Heart right ventricle (tissue), 16 donors: Measurements from ENCODE around the gene MSH5. TPM values are rescaled to one million over a fixed set of nuclear protein-coding genes. Genes with fewer than 3 reads are reported as not detected.

Source experiments
- ATAC-seq, 8 donors: fragments of 200-7000 bp; cut with Tn5 transposase; one replicate each; pipeline ENCODE4 v1.9.1; 2020; ENCODE audit warnings: mild to moderate bottlenecking in 8 of 8, moderate library complexity in 8 of 8, moderate number of reproducible peaks in 1 of 8
- DNase-seq, 2 donors: peaks; one replicate each; pipeline ENCODE4 v3.0.0-alpha.2; 2020
- H3K27ac ChIP-seq, 10 donors: fragments of 200-600 bp; sonication (generic) in 2 of 10; one replicate each; pipeline versions ENCODE4 v1.5.0 to v1.8.0; 2020 to 2022; ENCODE audit warnings: mild to moderate bottlenecking in 3 of 10
- H3K27me3 ChIP-seq, 7 donors: fragments of 200-600 bp; one replicate each; pipeline ENCODE4 v1.8.0; 2021 to 2022; ENCODE audit warnings: mild to moderate bottlenecking in 2 of 7
- H3K36me3 ChIP-seq, 9 donors: fragments of 200-600 bp; sonication (generic) in 1 of 9; one replicate each; pipeline versions ENCODE4 v1.5.0 to v1.8.0; 2020 to 2022; ENCODE audit warnings: mild to moderate bottlenecking in 2 of 9
- H3K4me1 ChIP-seq, 9 donors: fragments of 200-600 bp; sonication (generic) in 1 of 9; one replicate each; pipeline versions ENCODE4 v1.5.0 to v1.8.0; 2020 to 2022; ENCODE audit warnings: mild to moderate bottlenecking in 4 of 9
- H3K4me3 ChIP-seq, 10 donors: fragments of 200-600 bp; sonication (generic) in 2 of 10; one replicate each; pipeline versions ENCODE4 v1.5.0 to v1.8.0; 2020 to 2022; ENCODE audit warnings: mild to moderate bottlenecking in 7 of 10, moderate library complexity in 2 of 10
- H3K9me3 ChIP-seq, 11 donors: fragments of 200-600 bp in 10 of 11; sonication (generic) in 2 of 11; one replicate each; pipeline versions ENCODE4 v1.5.0 to v1.8.0; 2013 to 2022; ENCODE audit warnings: mild to moderate bottlenecking in 2 of 11, control low read depth in 1 of 11, moderate library complexity in 1 of 11
- CTCF ChIP-seq, 9 donors: fragments of 200-600 bp; sonication (generic) in 2 of 9; IDR thresholded peaks; one replicate each; pipeline versions ENCODE4 v1.5.0 to v1.8.0; 2021 to 2022; ENCODE audit warnings: antibody characterized with exemption in 9 of 9, mild to moderate bottlenecking in 5 of 9, moderate library complexity in 1 of 9
- WGBS, 2 donors: extraction: QIAGEN DNeasy Blood & Tissue Kit; methylation state at CpG; one replicate each; pipeline ENCODE4 v1.1.7; 2013; ENCODE audit warnings: inconsistent platforms in 1 of 2; 5-methylcytosine and 5-hydroxymethylcytosine counted together
- intact Hi-C, 10 donors: fragments of 100-400 bp; cut with DNase I; formaldehyde crosslinking; loops; one replicate each; pipeline versions ENCODE4 v1.11.1 to v1.14.2; 2022
- polyA plus RNA-seq, 2 donors: library from polyadenylated mRNA; stranded (reverse); fragments of 200-250 nt; gene quantifications; one replicate each; pipeline ENCODE4 v1.2.3, GENCODE V29; 2013
- total RNA-seq, 10 donors: library from RNA; stranded (reverse); fragmentation: NEBNext Ultra II Directional in 3 of 10; extraction: Animal tissue kit (Norgen Biotek cat#: 25700) in 3 of 10; gene quantifications; one replicate each; pipeline versions ENCODE4 v1.2.1 to v1.2.4, GENCODE V29; 2021 to 2023
- donor health status: Arrhythmogenic right ventricular cardiomyopathy.
- donor health status: ischemic (EF 13 %, LVEDD 7.1; RV severe dilation, severe dysfunction).
- donor health status: healthy with polysubstance abuse.
- donor health status: DM: no; HTN: yes; CAD: no.
- donor health status: DM: no; HTN: no; CAD: no.
- donor health status: ischemic (EF 25% LVEDD 6.9; RV normal size, moderate dysfunction).
- donor health status: ischemic (EF 25% LVEDD 5.7; RV mildly dilated, moderate dysfunction).
- donor health status: healthy.
- donor health status: DM: yes; HTN: yes; CAD: no.
- donor health status: Ischemic cardiomyopathy.
- donor health status: ischemic (EF 35%, LVEDD 5.7; RV mildly dilated, moderate dysfunction).
- donor health status: nonischemic (EF 11% LVEDD 7.7; RV severe dilation, severe dysfunction).
- donor health status: DM: yes; HTN: yes; CAD: no.
- donor health status: PGD.
- donor health status: ischemic (EF 29% LVEDD 5.4; RV normal size, mild dysfunction).
- donor health status: nonischemic (EF 23%, LVEDD 6.1; RV moderate dilation, normal function).

Gene MSH5
- total and polyA plus RNA-seq, 12 donors = 0.89 to 6.1 (median 2.6) TPM

- Histone ChIP-seq H3K27me3 (no peaks in the 10 kb centered on the region), H3K27ac (no peak overlapping the region), H3K9me3 (no peaks in the 10 kb centered on the region), H3K4me3 (no peak overlapping the region), H3K4me1 (peaks cover 0 to 20% (median 5%) of the 10 kb centered on the region in 9 donors), H3K36me3 (peaks cover 0 to 17% (median 0%) of the 10 kb centered on the region in 9 donors)
- no peak for TF ChIP-seq CTCF (IDR thresholded peaks at IDR 0.05)
- intact Hi-C loops = loop anchor here in 1 of 10 donors (10.0 kb wide), 1 partner anchor 77 kb away; the partner anchor contains the start of gene LY6G5C
- DNase-seq = no peak
- no peak for ATAC-seq
- WGBS, 2 donors = 96 to 97% methylated on average over 8 of the region's 8 CpGs
Measured at GRCh38 chr6:31761343-31761742, 21.5 kb downstream of the MSH5 start.

- Histone ChIP-seq H3K4me1 (peaks cover 0 to 23% (median 5%) of the 10 kb centered on the region in 9 donors), H3K9me3 (no peaks in the 10 kb centered on the region), H3K27ac (peak within 1 kb of the TSS in 3 of 10 donors; percentile 15 to 33 (median 31)), H3K27me3 (no peaks in the 10 kb centered on the region), H3K4me3 (no peak within 1 kb of the TSS), H3K36me3 (peaks cover 0 to 17% (median 0%) of the 10 kb centered on the region in 9 donors)
- DNase-seq (no peak), ATAC-seq (no peak)
- 71 to 74% methylated on average over 4 of the region's 4 CpGs for WGBS, 2 donors
- no peak for TF ChIP-seq CTCF (IDR thresholded peaks at IDR 0.05)
- intact Hi-C loops = loop anchor here in 1 of 10 donors (10.0 kb wide), 1 partner anchor 78 kb away; the partner anchor contains the start of gene LY6G5C
Measured at GRCh38 chr6:31762356-31762755, 22.6 kb downstream of the MSH5 start, which contains the start of gene SAPCD1. Gene SAPCD1 (plus strand): TSS chr6:31762656. CDS start chr6:31763055, 399 bp downstream.

GRCh38 chr6:31762878-31763618, 23.2 kb downstream of the MSH5 start:
- Histone ChIP-seq H3K9me3 (no peaks in the 10 kb centered on the region), H3K36me3 (peaks cover 0 to 17% (median 0%) of the 10 kb centered on the region in 9 donors), H3K4me3 (no peak overlapping the region), H3K4me1 (peaks cover 0 to 23% (median 7%) of the 10 kb centered on the region in 9 donors), H3K27me3 (no peaks in the 10 kb centered on the region), H3K27ac (peak overlapping the region in 3 of 10 donors; percentile 15 to 33 (median 31))
- 70 to 71% methylated on average over 8 of the region's 8 CpGs for WGBS, 2 donors
- intact Hi-C loops = loop anchor here in 1 of 10 donors (10.0 kb wide), 1 partner anchor 78 kb away; the partner anchor contains the start of gene LY6G5C
- ATAC-seq (peak in 4 of 8 donors; percentile 8 to 21 (median 12)), DNase-seq (no peak)
- TF ChIP-seq CTCF (IDR thresholded peaks at IDR 0.05) = no peak

GRCh38 chr6:31763619-31763940, 23.8 kb downstream of the MSH5 start:
- 4 to 10% methylated on average over 1 of the region's 1 CpG for WGBS, 2 donors
- Histone ChIP-seq H3K27ac (peak overlapping the region in 1 of 10 donors; percentile 31), H3K4me1 (peaks cover 0 to 23% (median 12%) of the 10 kb centered on the region in 9 donors), H3K27me3 (no peaks in the 10 kb centered on the region), H3K4me3 (no peak overlapping the region), H3K9me3 (no peaks in the 10 kb centered on the region), H3K36me3 (peaks cover 0 to 17% (median 0%) of the 10 kb centered on the region in 9 donors)
- DNase-seq = peak in 1 of 2 donors; percentile 34
- peak in 1 of 9 donors; percentile 11 for TF ChIP-seq CTCF (IDR thresholded peaks at IDR 0.05)
- ATAC-seq = peak; percentile 47 to 80 (median 66)
- intact Hi-C loops = loop anchor here in 1 of 10 donors (10.0 kb wide), 1 partner anchor 79 kb away; the partner anchor contains the start of gene LY6G5C
